Hematopoietic multipotent progenitor cell (in vitro differentiated cells): Measurements from ENCODE around the gene IL1RL1. TPM values are rescaled to one million over a fixed set of nuclear protein-coding genes. Genes with fewer than 3 reads are reported as not detected.

Experiments
- DNase-seq, 3 donors: peaks; one replicate each; pipeline ENCODE4 v3.0.0-alpha.2; 2011 to 2015; ENCODE audit warnings: low read depth in 2 of 3, low spot score in 2 of 3
- total RNA-seq: library from RNA; depleted of rRNA; stranded (reverse); fragments of >200 nt; gene quantifications from one replicate; pipeline ENCODE4 v1.2.3, GENCODE V29; 2012

The IL1RL1 gene
- total RNA-seq, 1 donor = 1.6 TPM

- peak in 1 of 3 donors; percentile 51 for DNase-seq
Observed at GRCh38 chr2:102366406-102367112, 55.2 kb downstream of the IL1RL1 start.

GRCh38 chr2:102367331-102367971 lies 56.1 kb downstream of the IL1RL1 start:
- DNase-seq = no peak

- no peak for DNase-seq
Observed at GRCh38 chr2:102368461-102369109, 57.2 kb downstream of the IL1RL1 start.

GRCh38 chr2:102369866-102370265 lies 58.5 kb downstream of the IL1RL1 start:
- DNase-seq = no peak

GRCh38 chr2:102376052-102376591 lies 64.8 kb downstream of the IL1RL1 start:
- DNase-seq = no peak

- peak in 2 of 3 donors; percentile 3 to 33 for DNase-seq
Observed at GRCh38 chr2:102383722-102384121, 72.4 kb downstream of the IL1RL1 start.

- DNase-seq = no peak
Observed at GRCh38 chr2:102385522-102385921, 74.2 kb downstream of the IL1RL1 start.

GRCh38 chr2:102386004-102386403 lies 74.6 kb downstream of the IL1RL1 start:
- no peak for DNase-seq

GRCh38 chr2:102386867-102387541 lies 75.6 kb downstream of the IL1RL1 start:
- DNase-seq = no peak

GRCh38 chr2:102387763-102388546 lies 76.6 kb downstream of the IL1RL1 start:
- DNase-seq = no peak

GRCh38 chr2:102391565-102391964 lies 80.2 kb downstream of the IL1RL1 start:
- peak in 2 of 3 donors; percentile 25 to 66 for DNase-seq

GRCh38 chr2:102392096-102392495 lies 80.7 kb downstream of the IL1RL1 start:
- DNase-seq = no peak

GRCh38 chr2:102392942-102393341 lies 81.6 kb downstream of the IL1RL1 start:
- no peak for DNase-seq

- DNase-seq = no peak
Observed at GRCh38 chr2:102396012-102396411, 84.6 kb downstream of the IL1RL1 start.

GRCh38 chr2:102397209-102397608 lies 85.8 kb downstream of the IL1RL1 start:
- no peak for DNase-seq

- no peak for DNase-seq
Observed at GRCh38 chr2:102399499-102400141, 88.3 kb downstream of the IL1RL1 start.

GRCh38 chr2:102401456-102401855 lies 90.1 kb downstream of the IL1RL1 start:
- DNase-seq = no peak
